Measurements from ENCODE around the gene ANKRD17.
"Not testable (repeated sequence)": the region's sequence is repeated elsewhere in the genome, so short reads cannot be mapped to it uniquely, and the experiment has no call there.

ANKRD17 gene

GRCh38 chr4:73257234-73257633 is 1.4 kb downstream of the ANKRD17 start:
- H3K9me3 ChIP-seq (ENCODE audit: insufficient read depth, low read length), result no peaks in the 10 kb centered on the region
- H3K27me3 ChIP-seq (ENCODE audit: insufficient read depth, insufficient read length), result no peaks in the 10 kb centered on the region
- H3K4me1 ChIP-seq (ENCODE audit: insufficient read depth, insufficient read length), result no peaks in the 10 kb centered on the region
- H3K4me3 ChIP-seq (ENCODE audit: insufficient read length, low read depth), result peak overlapping the region; percentile 74
- TF ChIP-seq YY1 (IDR thresholded peaks at IDR 0.05; ENCODE audit: insufficient read depth, insufficient read length) (no peak), SUZ12 (IDR thresholded peaks at IDR 0.05; ENCODE audit: extremely low read depth, insufficient read depth, insufficient read length) (no peak), ZNF274 (IDR thresholded peaks at IDR 0.05; ENCODE audit: low read depth, low read length) (no peak)
- H3K36me3 ChIP-seq (ENCODE audit: insufficient read depth, insufficient read length, low read length), result peaks cover 21% of the 10 kb centered on the region
- DNase-seq (ENCODE audit: low read depth, low spot score), result no peak
- peak overlapping the region; percentile 90 for H3K9ac ChIP-seq (ENCODE audit: insufficient read length, low read depth)

GRCh38 chr4:73255847-73256246 is 2.8 kb downstream of the ANKRD17 start:
- not testable (repeated sequence) for H3K27me3 ChIP-seq (ENCODE audit: insufficient read depth, insufficient read length); H3K9me3 ChIP-seq (ENCODE audit: insufficient read depth, low read length); DNase-seq (ENCODE audit: low read depth, low spot score); H3K9ac ChIP-seq (ENCODE audit: insufficient read length, low read depth); H3K4me3 ChIP-seq (ENCODE audit: insufficient read length, low read depth); H3K4me1 ChIP-seq (ENCODE audit: insufficient read depth, insufficient read length)
- H3K36me3 ChIP-seq (ENCODE audit: insufficient read depth, insufficient read length, low read length), result peaks cover 23% of the 10 kb centered on the region

- no peaks in the 10 kb centered on the region for H3K9me3 ChIP-seq (ENCODE audit: insufficient read depth, low read length)
- no peak for DNase-seq (ENCODE audit: low read depth, low spot score)
- no peak overlapping the region for H3K9ac ChIP-seq (ENCODE audit: insufficient read length, low read depth)
- peaks cover 26% of the 10 kb centered on the region for H3K36me3 ChIP-seq (ENCODE audit: insufficient read depth, insufficient read length, low read length)
- no peaks in the 10 kb centered on the region for H3K4me1 ChIP-seq (ENCODE audit: insufficient read depth, insufficient read length)
- H3K27me3 ChIP-seq (ENCODE audit: insufficient read depth, insufficient read length), result no peaks in the 10 kb centered on the region
- no peak for TF ChIP-seq YY1 (IDR thresholded peaks at IDR 0.05; ENCODE audit: insufficient read depth, insufficient read length)
- no peak for TF ChIP-seq SUZ12 (IDR thresholded peaks at IDR 0.05; ENCODE audit: extremely low read depth, insufficient read depth, insufficient read length)
- no peak for TF ChIP-seq ZNF274 (IDR thresholded peaks at IDR 0.05; ENCODE audit: low read depth, low read length)
- no peak overlapping the region for H3K4me3 ChIP-seq (ENCODE audit: insufficient read length, low read depth)
Observed at GRCh38 chr4:73252001-73252400, 6.6 kb downstream of the ANKRD17 start.

- TF ChIP-seq SUZ12 (IDR thresholded peaks at IDR 0.05; ENCODE audit: extremely low read depth, insufficient read depth, insufficient read length), result no peak
- TF ChIP-seq YY1 (IDR thresholded peaks at IDR 0.05; ENCODE audit: insufficient read depth, insufficient read length), result no peak
- no peak for TF ChIP-seq ZNF274 (IDR thresholded peaks at IDR 0.05; ENCODE audit: low read depth, low read length)
- Histone ChIP-seq H3K4me1 (ENCODE audit: insufficient read depth, insufficient read length) (no peaks in the 10 kb centered on the region), H3K27me3 (ENCODE audit: insufficient read depth, insufficient read length) (no peaks in the 10 kb centered on the region), H3K36me3 (ENCODE audit: insufficient read depth, insufficient read length, low read length) (peaks cover 24% of the 10 kb centered on the region), H3K9me3 (ENCODE audit: insufficient read depth, low read length) (no peaks in the 10 kb centered on the region), H3K4me3 (ENCODE audit: insufficient read length, low read depth) (no peak overlapping the region), H3K9ac (ENCODE audit: insufficient read length, low read depth) (no peak overlapping the region)
- no peak for DNase-seq (ENCODE audit: low read depth, low spot score)
Observed at GRCh38 chr4:73251384-73251783, 7.2 kb downstream of the ANKRD17 start.

- TF ChIP-seq YY1 (IDR thresholded peaks at IDR 0.05; ENCODE audit: insufficient read depth, insufficient read length) (no peak), SUZ12 (IDR thresholded peaks at IDR 0.05; ENCODE audit: extremely low read depth, insufficient read depth, insufficient read length) (no peak), ZNF274 (IDR thresholded peaks at IDR 0.05; ENCODE audit: low read depth, low read length) (no peak)
- DNase-seq (ENCODE audit: low read depth, low spot score), result no peak
- H3K9me3 ChIP-seq (ENCODE audit: insufficient read depth, low read length), result no peaks in the 10 kb centered on the region
- peaks cover 19% of the 10 kb centered on the region for H3K36me3 ChIP-seq (ENCODE audit: insufficient read depth, insufficient read length, low read length)
- no peak overlapping the region for H3K4me3 ChIP-seq (ENCODE audit: insufficient read length, low read depth)
- H3K4me1 ChIP-seq (ENCODE audit: insufficient read depth, insufficient read length), result no peaks in the 10 kb centered on the region
- H3K9ac ChIP-seq (ENCODE audit: insufficient read length, low read depth), result no peak overlapping the region
- no peaks in the 10 kb centered on the region for H3K27me3 ChIP-seq (ENCODE audit: insufficient read depth, insufficient read length)
Observed at GRCh38 chr4:73250642-73251041, 8.0 kb downstream of the ANKRD17 start.

- no peaks in the 10 kb centered on the region for H3K9me3 ChIP-seq (ENCODE audit: insufficient read depth, low read length)
- TF ChIP-seq YY1 (IDR thresholded peaks at IDR 0.05; ENCODE audit: insufficient read depth, insufficient read length) (no peak), ZNF274 (IDR thresholded peaks at IDR 0.05; ENCODE audit: low read depth, low read length) (no peak), SUZ12 (IDR thresholded peaks at IDR 0.05; ENCODE audit: extremely low read depth, insufficient read depth, insufficient read length) (no peak)
- DNase-seq (ENCODE audit: low read depth, low spot score), result no peak
- H3K4me1 ChIP-seq (ENCODE audit: insufficient read depth, insufficient read length), result no peaks in the 10 kb centered on the region
- no peak overlapping the region for H3K4me3 ChIP-seq (ENCODE audit: insufficient read length, low read depth)
- no peak overlapping the region for H3K9ac ChIP-seq (ENCODE audit: insufficient read length, low read depth)
- H3K36me3 ChIP-seq (ENCODE audit: insufficient read depth, insufficient read length, low read length), result peaks cover 17% of the 10 kb centered on the region
- H3K27me3 ChIP-seq (ENCODE audit: insufficient read depth, insufficient read length), result no peaks in the 10 kb centered on the region
Observed at GRCh38 chr4:73248821-73249220, 9.8 kb downstream of the ANKRD17 start.

GRCh38 chr4:73248416-73248815 is 10.2 kb downstream of the ANKRD17 start:
- no peak for DNase-seq (ENCODE audit: low read depth, low spot score)
- H3K27me3 ChIP-seq (ENCODE audit: insufficient read depth, insufficient read length), result no peaks in the 10 kb centered on the region
- no peaks in the 10 kb centered on the region for H3K9me3 ChIP-seq (ENCODE audit: insufficient read depth, low read length)
- H3K4me1 ChIP-seq (ENCODE audit: insufficient read depth, insufficient read length), result no peaks in the 10 kb centered on the region
- H3K4me3 ChIP-seq (ENCODE audit: insufficient read length, low read depth), result no peak overlapping the region
- no peak overlapping the region for H3K9ac ChIP-seq (ENCODE audit: insufficient read length, low read depth)
- TF ChIP-seq YY1 (IDR thresholded peaks at IDR 0.05; ENCODE audit: insufficient read depth, insufficient read length) (no peak), SUZ12 (IDR thresholded peaks at IDR 0.05; ENCODE audit: extremely low read depth, insufficient read depth, insufficient read length) (no peak), ZNF274 (IDR thresholded peaks at IDR 0.05; ENCODE audit: low read depth, low read length) (no peak)
- H3K36me3 ChIP-seq (ENCODE audit: insufficient read depth, insufficient read length, low read length), result peaks cover 18% of the 10 kb centered on the region

GRCh38 chr4:73247100-73247499 is 11.5 kb downstream of the ANKRD17 start:
- H3K27me3 ChIP-seq (ENCODE audit: insufficient read depth, insufficient read length), result no peaks in the 10 kb centered on the region
- DNase-seq (ENCODE audit: low read depth, low spot score), result no peak
- no peak overlapping the region for H3K4me3 ChIP-seq (ENCODE audit: insufficient read length, low read depth)
- H3K9me3 ChIP-seq (ENCODE audit: insufficient read depth, low read length), result no peaks in the 10 kb centered on the region
- TF ChIP-seq ZNF274 (IDR thresholded peaks at IDR 0.05; ENCODE audit: low read depth, low read length) (no peak), SUZ12 (IDR thresholded peaks at IDR 0.05; ENCODE audit: extremely low read depth, insufficient read depth, insufficient read length) (no peak)
- no peaks in the 10 kb centered on the region for H3K4me1 ChIP-seq (ENCODE audit: insufficient read depth, insufficient read length)
- peaks cover 9% of the 10 kb centered on the region for H3K36me3 ChIP-seq (ENCODE audit: insufficient read depth, insufficient read length, low read length)
- H3K9ac ChIP-seq (ENCODE audit: insufficient read length, low read depth), result no peak overlapping the region

Measured in NT2/D1 (cell line).